Heart left ventricle (tissue), 16 donors: ENCODE results near the gene USP17L15. TPM values are rescaled to one million over a fixed set of nuclear protein-coding genes. Genes with fewer than 3 reads are reported as not detected.
"Not testable (repeated sequence)": the region's sequence is repeated elsewhere in the genome, so short reads cannot be mapped to it uniquely, and the experiment has no call there.

Experiments used
- ATAC-seq, 4 donors: fragments of 200-7000 bp; cut with Tn5 transposase; one replicate each; pipeline ENCODE4 v1.9.1; 2020 to 2022; ENCODE audit warnings: moderate library complexity in 4 of 4, mild to moderate bottlenecking in 3 of 4, moderate number of reproducible peaks in 1 of 4
- DNase-seq, 5 donors: peaks; one replicate each; pipeline ENCODE4 v3.0.0-alpha.2; 2020
- H3K27ac ChIP-seq, 12 donors: fragments of 200-600 bp; sonication (generic) in 4 of 12; one replicate each; pipeline versions ENCODE4 v1.5.0 to v1.8.0; 2016 to 2022; ENCODE audit warnings: mild to moderate bottlenecking in 2 of 12
- H3K27me3 ChIP-seq, 9 donors: fragments of 200-600 bp; sonication (generic) in 2 of 9; one replicate each; pipeline versions ENCODE4 v1.5.1 to v1.8.0; 2016 to 2022; ENCODE audit warnings: mild to moderate bottlenecking in 3 of 9
- H3K36me3 ChIP-seq, 9 donors: fragments of 200-600 bp; sonication (generic) in 2 of 9; one replicate each; pipeline versions ENCODE4 v1.5.0 to v1.8.0; 2018 to 2022; ENCODE audit warnings: mild to moderate bottlenecking in 2 of 9
- H3K4me1 ChIP-seq, 12 donors: fragments of 200-600 bp; sonication (generic) in 4 of 12; one replicate each; pipeline versions ENCODE4 v1.5.0 to v1.8.0; 2016 to 2022; ENCODE audit warnings: mild to moderate bottlenecking in 3 of 12
- H3K4me3 ChIP-seq, 12 donors: fragments of 200-600 bp; sonication (generic) in 4 of 12; one replicate each; pipeline versions ENCODE4 v1.5.0 to v1.8.0; 2017 to 2022; ENCODE audit warnings: mild to moderate bottlenecking in 9 of 12, moderate library complexity in 4 of 12
- H3K9me3 ChIP-seq, 12 donors: fragments of 200-600 bp; sonication (generic) in 4 of 12; one replicate each; pipeline versions ENCODE4 v1.5.0 to v1.8.0; 2016 to 2022; ENCODE audit warnings: mild to moderate bottlenecking in 1 of 12
- WGBS, 4 donors: extraction: QIAGEN DNeasy Blood & Tissue Kit in 2 of 4; methylation state at CpG; one replicate each; pipeline versions ENCODE4 v1.1.5 to v1.1.7; 2013 to 2018; 5-methylcytosine and 5-hydroxymethylcytosine counted together
- intact Hi-C, 10 donors: fragments of 100-400 bp; cut with DNase I; formaldehyde crosslinking; loops; one replicate each; pipeline versions ENCODE4 v1.11.1 to v1.14.2; 2022
- long read RNA-seq, 3 donors: library from polyadenylated mRNA; unstranded; transcript quantifications; one replicate each; pipeline ENCODE4 v2.0.0, GENCODE V29; 2020 to 2021
- polyA plus RNA-seq, 2 donors: library from polyadenylated mRNA; stranded (reverse); fragments of 200-250 nt; gene quantifications; one replicate each; pipeline ENCODE4 v1.2.3, GENCODE V29; 2013
- total RNA-seq, 9 donors: library from RNA; depleted of rRNA in 2 of 9; stranded (reverse); fragments of >200 nt in 2 of 9; fragmentation: NEBNext Ultra II Directional in 3 of 9; extraction: Animal tissue kit (Norgen Biotek cat#: 25700) in 3 of 9; gene quantifications; one replicate each; pipeline versions ENCODE4 v1.1.0 to v1.2.4, GENCODE V29; 2016 to 2023
- donor health status: ischemic (EF 13 %, LVEDD 7.1; RV severe dilation, severe dysfunction).
- donor health status: healthy with polysubstance abuse.
- donor health status: DM: no; HTN: yes; CAD: no.
- donor health status: DM: no; HTN: no; CAD: no.
- donor health status: ischemic (EF 25% LVEDD 6.9; RV normal size, moderate dysfunction).
- donor health status: ischemic (EF 25% LVEDD 5.7; RV mildly dilated, moderate dysfunction).
- donor health status: healthy.
- donor health status: DM: yes; HTN: yes; CAD: no.
- donor health status: ischemic (EF 35%, LVEDD 5.7; RV mildly dilated, moderate dysfunction).
- donor health status: nonischemic (EF 11% LVEDD 7.7; RV severe dilation, severe dysfunction).
- donor health status: DM: yes; HTN: yes; CAD: no.
- donor health status: PGD.
- donor health status: ischemic (EF 29% LVEDD 5.4; RV normal size, mild dysfunction).
- donor health status: nonischemic (EF 23%, LVEDD 6.1; RV moderate dilation, normal function).

Gene USP17L15
- not detected for total RNA-seq
- polyA plus RNA-seq = not detected
- long read RNA-seq, donor 1 = 0 reads
- long read RNA-seq, donor 2 = 0 reads
- long read RNA-seq, donor 3 = 0 reads

GRCh38 chr4:9234085-9234484 lies at the start of gene USP17L15:
Gene USP17L15 (plus strand): TSS chr4:9234385. CDS start chr4:9234385, 0 bp downstream.
- H3K9me3 ChIP-seq, H3K36me3 ChIP-seq, H3K27ac ChIP-seq, DNase-seq, H3K27me3 ChIP-seq, H3K4me1 ChIP-seq, ATAC-seq, H3K4me3 ChIP-seq, intact Hi-C loops: not testable (repeated sequence)
- no CpG with 5 or more reads among the region's 15 CpGs for WGBS, 4 donors

GRCh38 chr4:9210357-9210756 lies 23.8 kb upstream of the USP17L15 start, which contains the start of gene USP17L10:
Gene USP17L10 (plus strand): TSS chr4:9210657. CDS start chr4:9210657, 0 bp downstream.
- 87 to 88% methylated on average over 4 to 12 of the region's 13 CpGs; no CpG with 5 or more reads in 2 of the 4 donors for WGBS, 4 donors
- H3K27ac ChIP-seq, H3K27me3 ChIP-seq, ATAC-seq, intact Hi-C loops, H3K4me1 ChIP-seq, H3K9me3 ChIP-seq, DNase-seq, H3K36me3 ChIP-seq, H3K4me3 ChIP-seq: not testable (repeated sequence)

- H3K4me3 ChIP-seq, H3K36me3 ChIP-seq, ATAC-seq, H3K27me3 ChIP-seq, H3K4me1 ChIP-seq, intact Hi-C loops, H3K9me3 ChIP-seq, H3K27ac ChIP-seq: not testable (repeated sequence)
- 67 to 82% (median 79%) methylated on average over 9 to 11 of the region's 14 CpGs for WGBS, 4 donors
- DNase-seq = peak in 2 of 5 donors; percentile 1 to 9
These were observed 19.5 kb upstream of the USP17L15 start for GRCh38 chr4:9214701-9215100.

- DNase-seq, H3K27ac ChIP-seq, H3K36me3 ChIP-seq, H3K4me3 ChIP-seq, ATAC-seq, H3K4me1 ChIP-seq, H3K27me3 ChIP-seq, intact Hi-C loops, H3K9me3 ChIP-seq: not testable (repeated sequence)
- WGBS, 4 donors = 90 to 100% methylated on average over 1 to 12 of the region's 14 CpGs; no CpG with 5 or more reads in 2 of the 4 donors
These were observed 19.1 kb upstream of the USP17L15 start, which contains the start of gene USP17L11 for GRCh38 chr4:9215105-9215504. Gene USP17L11 (plus strand): TSS chr4:9215405. CDS start chr4:9215405, 0 bp downstream.

- not testable (repeated sequence) for H3K4me1 ChIP-seq, ATAC-seq
- no CpG with 5 or more reads among the region's 13 CpGs for WGBS, 4 donors
These were observed 14.3 kb upstream of the USP17L15 start, which contains the start of gene USP17L12 for GRCh38 chr4:9219852-9220251. Gene USP17L12 (plus strand): TSS chr4:9220152. CDS start chr4:9220152, 0 bp downstream.

GRCh38 chr4:9224596-9224995 lies 9.6 kb upstream of the USP17L15 start, which contains the start of gene USP17L13:
Gene USP17L13 (plus strand): TSS chr4:9224896. CDS start chr4:9224896, 0 bp downstream.
- H3K36me3 ChIP-seq, H3K4me3 ChIP-seq, DNase-seq, H3K27me3 ChIP-seq, H3K4me1 ChIP-seq, H3K9me3 ChIP-seq, intact Hi-C loops, ATAC-seq, H3K27ac ChIP-seq: not testable (repeated sequence)
- WGBS, 4 donors = no CpG with 5 or more reads among the region's 14 CpGs

More at GRCh38 chr4:9219852-9220251, 14.3 kb upstream of the USP17L15 start, which contains the start of gene USP17L12:
- H3K27ac ChIP-seq, H3K36me3 ChIP-seq, H3K9me3 ChIP-seq, H3K27me3 ChIP-seq, DNase-seq, intact Hi-C loops, H3K4me3 ChIP-seq: not testable (repeated sequence)

- intact Hi-C loops, H3K36me3 ChIP-seq, H3K9me3 ChIP-seq, H3K27ac ChIP-seq, ATAC-seq, H3K4me3 ChIP-seq, H3K4me1 ChIP-seq, H3K27me3 ChIP-seq: not testable (repeated sequence)
- WGBS, 4 donors = 81 to 86% (median 83%) methylated on average over 5 to 6 of the region's 8 CpGs
- DNase-seq = peak in 1 of 5 donors; percentile 1
These were observed 3.9 kb upstream of the USP17L15 start for GRCh38 chr4:9230249-9230648.

GRCh38 chr4:9238461-9238860 lies 4.3 kb downstream of the USP17L15 start:
- H3K4me1 ChIP-seq, intact Hi-C loops: not testable (repeated sequence)

GRCh38 chr4:9243579-9243978 lies 9.4 kb downstream of the USP17L15 start, which contains the start of gene USP17L17:
Gene USP17L17 (plus strand): TSS chr4:9243879. CDS start chr4:9243879, 0 bp downstream.
- H3K27ac ChIP-seq, DNase-seq, H3K36me3 ChIP-seq, H3K9me3 ChIP-seq, H3K4me1 ChIP-seq, H3K27me3 ChIP-seq, intact Hi-C loops, ATAC-seq, H3K4me3 ChIP-seq: not testable (repeated sequence)
- 79 to 91% (median 88%) methylated on average over 5 to 10 of the region's 14 CpGs for WGBS, 4 donors

More at GRCh38 chr4:9238461-9238860, 4.3 kb downstream of the USP17L15 start:
- WGBS, 4 donors = 83% methylated on average over 11 of the region's 12 CpGs; no CpG with 5 or more reads in 2 of the 4 donors
- not testable (repeated sequence) for ATAC-seq, H3K4me3 ChIP-seq, H3K27ac ChIP-seq, H3K27me3 ChIP-seq, H3K9me3 ChIP-seq, H3K36me3 ChIP-seq
- peak in 3 of 5 donors; percentile 5 to 70 (median 8) for DNase-seq

- 80 to 92% (median 90%) methylated on average over 10 to 20 of the region's 26 CpGs for WGBS, 4 donors
These were observed 13.9 kb downstream of the USP17L15 start, which contains the start of gene USP17L18 for GRCh38 chr4:9247953-9248680. Gene USP17L18 (plus strand): TSS chr4:9248630. CDS start chr4:9248630, 0 bp downstream.

GRCh38 chr4:9253078-9253477 lies 18.9 kb downstream of the USP17L15 start, which contains the start of gene USP17L19:
Gene USP17L19 (plus strand): TSS chr4:9253378. CDS start chr4:9253378, 0 bp downstream.
- H3K4me3 ChIP-seq, H3K9me3 ChIP-seq, H3K27ac ChIP-seq, H3K36me3 ChIP-seq, intact Hi-C loops, H3K4me1 ChIP-seq, H3K27me3 ChIP-seq, DNase-seq, ATAC-seq: not testable (repeated sequence)
- WGBS, 4 donors = no CpG with 5 or more reads among the region's 13 CpGs

More at GRCh38 chr4:9247953-9248680, 13.9 kb downstream of the USP17L15 start, which contains the start of gene USP17L18:
- H3K4me1 ChIP-seq, H3K27ac ChIP-seq, intact Hi-C loops, H3K9me3 ChIP-seq, H3K27me3 ChIP-seq, H3K4me3 ChIP-seq, H3K36me3 ChIP-seq, ATAC-seq: not testable (repeated sequence)
- DNase-seq = peak in 1 of 5 donors; percentile 5
